ENCODE data around the gene RPLP2.

DNA sequence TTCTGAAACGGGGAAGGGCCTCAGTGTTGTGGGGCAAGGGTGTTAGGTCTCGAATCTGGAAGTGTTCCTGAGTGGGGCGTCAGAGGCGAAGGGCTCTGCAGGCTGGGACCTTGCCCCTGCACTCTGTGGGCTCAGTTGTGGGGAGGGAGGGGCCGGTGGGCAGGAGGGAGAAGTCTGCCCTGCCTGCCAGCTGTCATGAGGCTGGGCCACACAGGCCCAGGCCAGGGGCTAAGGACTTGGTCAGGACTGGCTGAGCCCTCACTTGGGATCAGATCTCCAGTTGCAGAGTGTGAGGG lies 18.1 kb downstream of the RPLP2 start, which contains the start of gene CRACR2B:
- TF ChIP-seq, protein P1, sequence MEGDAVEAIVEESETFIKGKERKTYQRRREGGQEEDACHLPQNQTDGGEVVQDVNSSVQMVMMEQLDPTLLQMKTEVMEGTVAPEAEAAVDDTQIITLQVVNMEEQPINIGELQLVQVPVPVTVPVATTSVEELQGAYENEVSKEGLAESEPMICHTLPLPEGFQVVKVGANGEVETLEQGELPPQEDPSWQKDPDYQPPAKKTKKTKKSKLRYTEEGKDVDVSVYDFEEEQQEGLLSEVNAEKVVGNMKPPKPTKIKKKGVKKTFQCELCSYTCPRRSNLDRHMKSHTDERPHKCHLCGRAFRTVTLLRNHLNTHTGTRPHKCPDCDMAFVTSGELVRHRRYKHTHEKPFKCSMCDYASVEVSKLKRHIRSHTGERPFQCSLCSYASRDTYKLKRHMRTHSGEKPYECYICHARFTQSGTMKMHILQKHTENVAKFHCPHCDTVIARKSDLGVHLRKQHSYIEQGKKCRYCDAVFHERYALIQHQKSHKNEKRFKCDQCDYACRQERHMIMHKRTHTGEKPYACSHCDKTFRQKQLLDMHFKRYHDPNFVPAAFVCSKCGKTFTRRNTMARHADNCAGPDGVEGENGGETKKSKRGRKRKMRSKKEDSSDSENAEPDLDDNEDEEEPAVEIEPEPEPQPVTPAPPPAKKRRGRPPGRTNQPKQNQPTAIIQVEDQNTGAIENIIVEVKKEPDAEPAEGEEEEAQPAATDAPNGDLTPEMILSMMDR (IDR thresholded peaks at IDR 0.05; ENCODE audit: poor library complexity): no peak
- TF ChIP-seq EZH2phosphoT487 (IDR thresholded peaks at IDR 0.05; ENCODE audit: low read depth, severe bottlenecking, unreplicated experiment) (no peak), EZH2 (IDR thresholded peaks at IDR 0.05; ENCODE audit: borderline replicate concordance) (no peak)
